Uterus (tissue), 4 donors: ENCODE measurements around the gene COL19A1. TPM values are rescaled to one million over a fixed set of nuclear protein-coding genes. Genes with fewer than 3 reads are reported as not detected.

Experiments
- DNase-seq, 2 donors: peaks; one replicate each; pipeline ENCODE4 v3.0.0-alpha.2; 2019 to 2020
- H3K27ac ChIP-seq, 2 donors: fragments of 200-600 bp; sonication (generic); 1 replicate in 1 of 2; 2 replicates in 1 of 2; pipeline ENCODE4 v1.5.1; 2016 to 2018
- H3K27me3 ChIP-seq, 2 donors: fragments of 200-600 bp; sonication (generic); one replicate each; pipeline ENCODE4 v1.5.1; 2018 to 2019; ENCODE audit warnings: control low read depth in 1 of 2
- H3K36me3 ChIP-seq, 2 donors: fragments of 200-600 bp; sonication (generic); one replicate each; pipeline ENCODE4 v1.5.1; 2019; ENCODE audit warnings: control low read depth in 1 of 2
- H3K4me1 ChIP-seq, 2 donors: fragments of 200-600 bp; sonication (generic); one replicate each; pipeline ENCODE4 v1.5.1; 2018 to 2019; ENCODE audit warnings: control low read depth in 1 of 2
- H3K4me3 ChIP-seq, 2 donors: fragments of 200-600 bp; sonication (generic); 1 replicate in 1 of 2; 2 replicates in 1 of 2; pipeline ENCODE4 v1.5.1; 2018 to 2019; ENCODE audit warnings: mild to moderate bottlenecking in 1 of 2
- H3K9me3 ChIP-seq, 2 donors: fragments of 200-600 bp; sonication (generic); one replicate each; pipeline ENCODE4 v1.5.1; 2019; ENCODE audit warnings: control low read depth in 1 of 2
- POLR2A ChIP-seq, 2 donors: fragments of 450-650 bp; IDR thresholded peaks; one replicate each; pipeline ENCODE4 v1.6.1; 2016; ENCODE audit warnings: antibody characterized with exemption in 2 of 2, mild to moderate bottlenecking in 1 of 2, moderate library complexity in 1 of 2
- intact Hi-C: fragments of 100-400 bp; cut with DNase I; formaldehyde crosslinking; loops from one replicate; pipeline ENCODE4 v1.15.1; 2023; ENCODE audit warnings: low total_unique reads
- total RNA-seq, 4 donors: library from RNA; depleted of rRNA in 3 of 4; stranded (reverse); fragments of >200 nt in 3 of 4; gene quantifications; one replicate each; pipeline versions ENCODE4 v1.1.0 to v1.2.4, GENCODE V29; 2014 to 2023
- TF ChIP-seq, protein P1 (sequence below), 4 experiments: fragments of 200-600 bp in 2 of 4; fragments of 450-650 bp in 2 of 4; sonication (generic) in 2 of 4; IDR thresholded peaks; one replicate each; pipeline ENCODE4 v1.5.1; 2016 to 2019; ENCODE audit warnings: antibody characterized with exemption in 4 of 4, mild to moderate bottlenecking in 2 of 4, moderate library complexity in 1 of 4
- donor health status: DM: yes; HTN: yes; CAD: no.

The COL19A1 gene
- total RNA-seq, 4 donors from 2014 or later, result under 0.01 to 0.28 TPM; not detected in 2

DNA sequence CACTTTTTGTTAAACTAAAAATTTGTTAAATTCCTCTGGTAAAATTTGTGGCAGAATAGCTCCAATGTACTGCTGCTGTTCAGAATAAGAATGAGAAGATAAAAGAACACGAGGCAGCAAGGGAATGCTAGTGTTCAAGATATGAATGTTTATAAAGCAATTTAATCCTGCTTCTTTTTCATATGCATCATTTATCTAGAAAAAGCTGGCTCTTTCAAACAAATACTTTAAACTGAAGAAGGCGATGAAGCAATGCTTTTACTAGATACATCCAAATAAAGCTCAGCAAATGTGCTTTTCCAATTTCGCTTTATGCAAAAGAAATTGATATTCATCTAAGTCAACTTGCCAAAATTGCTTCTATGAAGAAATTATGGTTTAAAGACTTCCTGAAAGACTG lies 370.0 kb downstream of the COL19A1 start:
- no peak for TF ChIP-seq POLR2A (IDR thresholded peaks at IDR 0.05)
- TF ChIP-seq, protein P1, sequence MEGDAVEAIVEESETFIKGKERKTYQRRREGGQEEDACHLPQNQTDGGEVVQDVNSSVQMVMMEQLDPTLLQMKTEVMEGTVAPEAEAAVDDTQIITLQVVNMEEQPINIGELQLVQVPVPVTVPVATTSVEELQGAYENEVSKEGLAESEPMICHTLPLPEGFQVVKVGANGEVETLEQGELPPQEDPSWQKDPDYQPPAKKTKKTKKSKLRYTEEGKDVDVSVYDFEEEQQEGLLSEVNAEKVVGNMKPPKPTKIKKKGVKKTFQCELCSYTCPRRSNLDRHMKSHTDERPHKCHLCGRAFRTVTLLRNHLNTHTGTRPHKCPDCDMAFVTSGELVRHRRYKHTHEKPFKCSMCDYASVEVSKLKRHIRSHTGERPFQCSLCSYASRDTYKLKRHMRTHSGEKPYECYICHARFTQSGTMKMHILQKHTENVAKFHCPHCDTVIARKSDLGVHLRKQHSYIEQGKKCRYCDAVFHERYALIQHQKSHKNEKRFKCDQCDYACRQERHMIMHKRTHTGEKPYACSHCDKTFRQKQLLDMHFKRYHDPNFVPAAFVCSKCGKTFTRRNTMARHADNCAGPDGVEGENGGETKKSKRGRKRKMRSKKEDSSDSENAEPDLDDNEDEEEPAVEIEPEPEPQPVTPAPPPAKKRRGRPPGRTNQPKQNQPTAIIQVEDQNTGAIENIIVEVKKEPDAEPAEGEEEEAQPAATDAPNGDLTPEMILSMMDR (IDR thresholded peaks at IDR 0.05), result no peak
- no peaks in the 10 kb centered on the region for H3K27me3 ChIP-seq
- intact Hi-C loops, result no loop called here

DNA sequence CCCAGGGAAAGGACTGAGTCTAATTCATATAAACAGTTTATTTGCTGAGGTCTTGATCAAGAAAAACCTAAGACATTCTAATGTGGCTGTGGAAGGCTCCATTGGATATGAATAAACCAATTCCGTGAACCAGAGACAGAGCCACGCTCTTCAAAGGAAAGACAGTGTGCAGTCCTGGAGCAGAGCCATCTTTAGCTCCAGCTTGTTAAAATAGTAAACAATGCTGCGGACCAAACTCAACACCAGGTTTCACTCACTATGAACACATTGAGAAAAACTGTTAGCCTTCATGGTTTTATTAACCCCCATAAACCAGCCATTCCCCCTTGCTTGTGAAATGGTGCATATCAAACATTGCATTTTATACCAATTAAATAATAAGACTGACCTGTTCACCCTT lies 374.7 kb downstream of the COL19A1 start:
- Histone ChIP-seq H3K9me3 (no peaks in the 10 kb centered on the region), H3K4me3 (no peak overlapping the region), H3K27ac (no peak overlapping the region), H3K4me1 (no peaks in the 10 kb centered on the region), H3K27me3 (no peaks in the 10 kb centered on the region), H3K36me3 (no peaks in the 10 kb centered on the region)
- DNase-seq, result no peak
- TF ChIP-seq, protein P1 (IDR thresholded peaks at IDR 0.05), result no peak
- no peak for TF ChIP-seq POLR2A (IDR thresholded peaks at IDR 0.05)
- intact Hi-C loops, result no loop called here

More for the DNA sequence above, 370.0 kb downstream of the COL19A1 start:
- no peaks in the 10 kb centered on the region for H3K9me3 ChIP-seq
- H3K27ac ChIP-seq, result no peak overlapping the region
- no peak overlapping the region for H3K4me3 ChIP-seq
- no peaks in the 10 kb centered on the region for H3K4me1 ChIP-seq
- no peaks in the 10 kb centered on the region for H3K36me3 ChIP-seq
- DNase-seq, result no peak

DNA sequence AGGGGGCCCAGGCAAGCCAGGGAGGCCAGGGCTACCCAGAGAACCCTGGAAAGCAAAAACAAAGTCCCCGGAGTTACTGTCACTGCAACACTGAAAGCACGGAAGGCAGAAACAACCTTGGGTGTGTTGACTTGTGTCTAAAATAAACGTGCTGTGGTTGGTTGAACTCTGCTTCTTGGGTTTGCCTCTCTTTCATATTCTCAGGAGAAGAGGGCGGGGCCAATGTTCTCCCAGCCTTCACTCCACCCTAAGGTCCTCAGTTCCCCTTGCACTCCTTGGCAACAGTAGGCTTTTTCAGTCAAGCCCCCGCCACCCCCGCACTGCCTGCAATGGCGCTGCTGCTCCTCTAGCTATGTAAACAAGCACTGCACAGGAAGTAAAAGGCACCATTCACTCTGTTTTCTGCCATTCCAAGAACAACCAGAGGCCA lies 375.6 kb downstream of the COL19A1 start:
- Histone ChIP-seq H3K27me3 (no peaks in the 10 kb centered on the region), H3K4me1 (no peaks in the 10 kb centered on the region), H3K36me3 (no peaks in the 10 kb centered on the region), H3K27ac (no peak overlapping the region), H3K4me3 (no peak overlapping the region), H3K9me3 (no peaks in the 10 kb centered on the region)
- intact Hi-C loops, result no loop called here
- no peak for TF ChIP-seq POLR2A (IDR thresholded peaks at IDR 0.05)
- TF ChIP-seq, protein P1 (IDR thresholded peaks at IDR 0.05), result no peak
- no peak for DNase-seq

DNA sequence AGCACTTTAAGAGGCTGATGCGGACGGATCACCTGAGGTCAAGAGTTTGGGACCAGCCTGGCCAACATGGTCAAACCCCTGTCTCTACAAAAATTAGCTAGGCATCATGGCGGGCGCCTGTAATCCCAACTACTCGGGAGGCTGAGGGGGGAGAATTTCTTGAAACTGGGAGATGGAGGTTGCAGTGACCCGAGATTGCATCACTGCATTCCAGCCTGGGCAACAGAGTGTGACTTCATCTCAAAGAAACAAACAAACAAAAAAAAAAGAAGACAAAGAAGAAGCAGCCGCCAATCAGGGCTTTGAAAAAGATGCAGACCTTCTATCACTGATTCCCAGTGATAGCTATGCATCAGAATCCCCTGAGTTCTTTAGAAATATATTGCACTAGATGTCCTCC lies 379.8 kb downstream of the COL19A1 start:
- TF ChIP-seq, protein P1 (IDR thresholded peaks at IDR 0.05), result no peak
- TF ChIP-seq POLR2A (IDR thresholded peaks at IDR 0.05), result no peak
- intact Hi-C loops, result no loop called here

DNA sequence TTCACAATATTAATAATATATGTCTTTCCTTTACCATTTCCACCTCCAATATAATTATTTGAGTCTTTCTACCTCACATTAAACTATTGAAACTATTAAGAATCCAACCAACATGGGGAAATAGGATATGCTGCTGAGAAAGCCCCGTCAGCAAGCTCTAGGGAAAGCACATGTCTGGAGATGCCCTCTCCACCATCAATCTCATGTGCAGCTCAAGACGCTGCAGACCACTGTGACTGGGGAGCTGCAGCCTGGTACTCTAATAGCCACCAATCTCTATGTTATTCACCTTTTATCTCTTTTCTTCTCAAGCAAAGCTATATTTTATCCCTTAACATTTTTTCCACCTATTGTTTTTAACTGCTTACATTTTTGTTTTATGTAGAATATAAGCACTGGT lies 386.2 kb downstream of the COL19A1 start:
- TF ChIP-seq POLR2A (IDR thresholded peaks at IDR 0.05), result no peak
- TF ChIP-seq, protein P1 (IDR thresholded peaks at IDR 0.05), result no peak
- no peaks in the 10 kb centered on the region for H3K27me3 ChIP-seq
- intact Hi-C loops, result no loop called here
- no peaks in the 10 kb centered on the region for H3K36me3 ChIP-seq
- H3K4me3 ChIP-seq, result no peak overlapping the region
- H3K9me3 ChIP-seq, result no peaks in the 10 kb centered on the region
- no peaks in the 10 kb centered on the region for H3K4me1 ChIP-seq
- H3K27ac ChIP-seq, result no peak overlapping the region
- no peak for DNase-seq

More for the DNA sequence above, 379.8 kb downstream of the COL19A1 start:
- H3K36me3 ChIP-seq, result no peaks in the 10 kb centered on the region
- no peak for DNase-seq
- no peaks in the 10 kb centered on the region for H3K27me3 ChIP-seq
- no peaks in the 10 kb centered on the region for H3K4me1 ChIP-seq
- H3K9me3 ChIP-seq, result no peaks in the 10 kb centered on the region
- no peak overlapping the region for H3K4me3 ChIP-seq
- H3K27ac ChIP-seq, result no peak overlapping the region
